PFSK-1 (cell line): Measurements from ENCODE around the gene RBM26.

ENCODE experiments used
- FOXP2 ChIP-seq: optimal IDR thresholded peaks from 2 replicates; pipeline ENCODE3; 2011; ENCODE audit warnings: borderline replicate concordance, control low read depth, inconsistent platforms; ENCODE audit not compliant: insufficient read depth; ENCODE audit errors: extremely low read length, extremely low read depth
- POLR2AphosphoS5 ChIP-seq: IDR thresholded peaks from 2 replicates; pipeline ENCODE4 v1.6.1; 2012; ENCODE audit warnings: low read depth, mild to moderate bottlenecking, control low read depth, low read length, moderate library complexity
- SIN3A ChIP-seq: IDR thresholded peaks from 2 replicates; pipeline ENCODE4 v1.6.1; 2012; ENCODE audit warnings: mild to moderate bottlenecking, low read length, moderate library complexity, borderline replicate concordance; ENCODE audit not compliant: insufficient read depth
- TAF1 ChIP-seq: IDR thresholded peaks from 2 replicates; pipeline ENCODE4 v1.6.1; 2012; ENCODE audit warnings: low read length, control low read depth, borderline replicate concordance; ENCODE audit not compliant: insufficient read depth
- TF ChIP-seq, protein P1 (sequence below), 2 experiments: IDR thresholded peaks; 2 replicates each; pipeline versions ENCODE4 v1.6.1 to v1.8.0; 2011 to 2012; ENCODE audit warnings: low read depth in 2 of 2, low read length in 2 of 2, control low read depth in 1 of 2, inconsistent platforms in 1 of 2, mild to moderate bottlenecking in 1 of 2, moderate library complexity in 1 of 2; ENCODE audit not compliant: insufficient read depth in 1 of 2

The RBM26 gene

DNA sequence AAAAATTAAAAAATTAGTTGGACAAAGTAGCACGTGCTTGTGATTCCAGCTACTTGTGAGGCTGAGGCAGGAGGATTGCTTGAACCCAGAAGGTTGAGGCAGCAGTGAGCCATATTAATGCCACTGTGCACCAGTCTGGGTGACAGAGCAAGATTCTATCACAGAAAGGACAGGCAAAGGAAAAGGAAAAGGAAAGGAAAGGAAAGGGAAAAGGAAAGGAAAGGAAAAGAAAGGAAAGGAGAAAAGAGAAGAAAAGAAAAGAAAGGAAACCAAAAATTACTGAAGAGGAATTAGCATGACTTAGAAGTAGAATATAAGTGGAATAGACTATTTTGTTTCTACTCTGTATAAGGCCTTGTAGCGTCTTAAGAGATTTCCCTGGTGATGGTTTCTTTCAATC lies 122.3 kb downstream of the RBM26 start:
- TF ChIP-seq POLR2AphosphoS5 = no peak
- TF ChIP-seq TAF1 = no peak
- TF ChIP-seq SIN3A = no peak
- TF ChIP-seq, protein P1, sequence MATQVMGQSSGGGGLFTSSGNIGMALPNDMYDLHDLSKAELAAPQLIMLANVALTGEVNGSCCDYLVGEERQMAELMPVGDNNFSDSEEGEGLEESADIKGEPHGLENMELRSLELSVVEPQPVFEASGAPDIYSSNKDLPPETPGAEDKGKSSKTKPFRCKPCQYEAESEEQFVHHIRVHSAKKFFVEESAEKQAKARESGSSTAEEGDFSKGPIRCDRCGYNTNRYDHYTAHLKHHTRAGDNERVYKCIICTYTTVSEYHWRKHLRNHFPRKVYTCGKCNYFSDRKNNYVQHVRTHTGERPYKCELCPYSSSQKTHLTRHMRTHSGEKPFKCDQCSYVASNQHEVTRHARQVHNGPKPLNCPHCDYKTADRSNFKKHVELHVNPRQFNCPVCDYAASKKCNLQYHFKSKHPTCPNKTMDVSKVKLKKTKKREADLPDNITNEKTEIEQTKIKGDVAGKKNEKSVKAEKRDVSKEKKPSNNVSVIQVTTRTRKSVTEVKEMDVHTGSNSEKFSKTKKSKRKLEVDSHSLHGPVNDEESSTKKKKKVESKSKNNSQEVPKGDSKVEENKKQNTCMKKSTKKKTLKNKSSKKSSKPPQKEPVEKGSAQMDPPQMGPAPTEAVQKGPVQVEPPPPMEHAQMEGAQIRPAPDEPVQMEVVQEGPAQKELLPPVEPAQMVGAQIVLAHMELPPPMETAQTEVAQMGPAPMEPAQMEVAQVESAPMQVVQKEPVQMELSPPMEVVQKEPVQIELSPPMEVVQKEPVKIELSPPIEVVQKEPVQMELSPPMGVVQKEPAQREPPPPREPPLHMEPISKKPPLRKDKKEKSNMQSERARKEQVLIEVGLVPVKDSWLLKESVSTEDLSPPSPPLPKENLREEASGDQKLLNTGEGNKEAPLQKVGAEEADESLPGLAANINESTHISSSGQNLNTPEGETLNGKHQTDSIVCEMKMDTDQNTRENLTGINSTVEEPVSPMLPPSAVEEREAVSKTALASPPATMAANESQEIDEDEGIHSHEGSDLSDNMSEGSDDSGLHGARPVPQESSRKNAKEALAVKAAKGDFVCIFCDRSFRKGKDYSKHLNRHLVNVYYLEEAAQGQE (IDR thresholded peaks at IDR 0.05; ENCODE audit: insufficient read depth in 1 of 2, low read depth in 2 of 2, low read length in 2 of 2) = no peak
- no peak for TF ChIP-seq FOXP2

DNA sequence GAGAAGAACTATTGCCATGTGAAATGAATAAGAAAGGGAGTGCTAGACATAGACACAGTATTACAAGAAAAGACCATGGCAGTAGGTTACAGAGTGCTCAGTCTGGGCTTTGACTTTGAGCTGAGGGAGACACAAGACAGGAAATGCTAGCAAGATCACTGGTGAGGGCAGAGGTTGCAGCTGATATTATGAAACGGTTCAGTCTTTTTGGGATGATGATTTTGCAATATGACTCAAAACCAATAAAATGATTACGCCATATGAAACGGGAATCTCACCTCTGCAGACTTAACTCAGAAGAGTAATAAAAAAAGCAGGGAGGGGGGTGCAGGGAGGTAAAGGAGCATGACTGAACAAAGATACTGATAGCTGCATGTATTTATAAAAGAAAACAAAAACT lies 123.1 kb downstream of the RBM26 start:
- TF ChIP-seq POLR2AphosphoS5 (no peak), SIN3A (no peak), FOXP2 (no peak), TAF1 (no peak)
- TF ChIP-seq, protein P1 (IDR thresholded peaks at IDR 0.05; ENCODE audit: insufficient read depth in 1 of 2, low read depth in 2 of 2, low read length in 2 of 2) = no peak

DNA sequence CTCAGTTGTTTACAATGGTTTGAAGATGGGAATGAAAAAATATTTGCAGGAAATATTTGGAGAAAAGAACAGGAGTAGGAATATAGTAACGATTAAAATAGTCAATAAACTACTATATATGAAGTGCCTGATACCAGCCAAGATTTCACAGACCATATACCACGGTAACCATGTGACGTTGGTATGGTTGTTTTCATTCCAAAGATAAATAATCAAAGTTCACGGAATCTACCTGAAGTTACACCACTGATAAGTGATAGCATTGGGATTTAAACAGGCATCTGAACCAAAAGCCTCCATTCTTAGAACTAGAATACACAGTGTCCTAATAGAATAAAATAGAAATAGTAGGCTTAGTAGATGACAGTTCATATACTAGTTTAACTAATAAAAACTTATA lies 123.5 kb downstream of the RBM26 start:
- TF ChIP-seq TAF1 = no peak
- TF ChIP-seq FOXP2 = no peak
- TF ChIP-seq, protein P1 (IDR thresholded peaks at IDR 0.05; ENCODE audit: insufficient read depth in 1 of 2, low read depth in 2 of 2, low read length in 2 of 2) = no peak
- no peak for TF ChIP-seq POLR2AphosphoS5
- no peak for TF ChIP-seq SIN3A

DNA sequence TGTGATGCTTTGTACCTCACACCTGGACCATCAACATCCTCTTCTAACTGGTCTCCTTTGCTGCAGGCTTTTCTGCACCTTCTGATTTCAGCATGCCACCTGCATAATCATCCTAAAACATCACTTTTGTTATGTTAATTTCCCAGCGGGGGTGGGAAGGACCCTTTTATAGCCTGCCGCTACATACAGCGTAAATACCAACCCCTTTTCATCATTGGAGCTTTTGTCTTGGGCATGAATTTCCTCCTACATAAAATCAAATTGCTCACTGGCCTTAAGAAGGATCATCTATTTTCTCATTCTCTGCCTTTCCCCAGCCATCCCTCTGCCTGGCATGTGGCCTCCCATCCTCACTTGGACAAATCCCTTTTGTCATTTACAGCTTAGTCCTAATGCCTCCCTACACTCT lies 124.7 kb downstream of the RBM26 start:
- TF ChIP-seq FOXP2 (no peak), SIN3A (no peak), TAF1 (no peak), POLR2AphosphoS5 (no peak)
- TF ChIP-seq, protein P1 (IDR thresholded peaks at IDR 0.05; ENCODE audit: insufficient read depth in 1 of 2, low read depth in 2 of 2, low read length in 2 of 2) = no peak

DNA sequence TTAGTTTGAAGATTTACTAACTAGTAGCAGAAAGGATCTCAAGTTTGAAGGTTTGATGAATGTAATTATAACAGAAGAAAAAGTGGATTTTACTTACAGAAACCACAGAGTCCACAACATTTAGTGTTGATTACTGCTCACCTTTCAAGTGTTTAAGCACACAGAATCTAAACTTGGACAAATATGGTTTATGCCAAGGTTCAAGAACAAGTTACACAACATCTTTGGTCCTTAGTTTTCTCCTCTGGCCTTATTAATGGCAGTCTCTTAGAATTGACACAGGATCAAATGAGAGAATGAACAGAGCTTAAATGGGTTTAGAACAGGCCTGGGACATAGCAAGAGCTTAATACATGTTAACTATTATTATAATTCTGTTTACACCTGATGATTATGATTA lies 133.0 kb downstream of the RBM26 start:
- TF ChIP-seq TAF1 = no peak
- no peak for TF ChIP-seq SIN3A
- TF ChIP-seq POLR2AphosphoS5 = no peak
- TF ChIP-seq, protein P1 (IDR thresholded peaks at IDR 0.05; ENCODE audit: insufficient read depth in 1 of 2, low read depth in 2 of 2, low read length in 2 of 2) = no peak
- TF ChIP-seq FOXP2 = no peak
